HEK293T (cell line): ENCODE measurements around the gene ATP1A4.

Experiments used
- ARNT ChIP-seq: fragments of 450-650 bp; IDR thresholded peaks from 2 replicates; pipeline ENCODE4 v1.6.1; 2017; ENCODE audit warnings: mild to moderate bottlenecking
- BHLHE40 ChIP-seq: fragments of 450-650 bp; IDR thresholded peaks from 2 replicates; pipeline ENCODE4 v1.6.1; 2016; ENCODE audit warnings: mild to moderate bottlenecking, moderate library complexity, borderline replicate concordance
- FOXA1 ChIP-seq: fragments of 450-650 bp; IDR thresholded peaks from 2 replicates; pipeline ENCODE4 v1.6.1; 2016; ENCODE audit warnings: mild to moderate bottlenecking
- FOXK2 ChIP-seq: fragments of 450-650 bp; IDR thresholded peaks from 2 replicates; pipeline ENCODE4 v1.6.1; 2016; ENCODE audit warnings: mild to moderate bottlenecking
- FOXM1 ChIP-seq: fragments of 450-650 bp; IDR thresholded peaks from 2 replicates; pipeline ENCODE4 v1.6.1; 2017; ENCODE audit warnings: mild to moderate bottlenecking, borderline replicate concordance
- HDGF ChIP-seq: fragments of 450-650 bp; IDR thresholded peaks from 2 replicates; pipeline ENCODE4 v1.6.1; 2017; ENCODE audit warnings: antibody characterized with exemption, borderline replicate concordance
- L3MBTL2 ChIP-seq: fragments of 450-650 bp; conservative IDR thresholded peaks from 2 replicates; pipeline ENCODE4 v1.6.1; 2016; ENCODE audit warnings: mild to moderate bottlenecking
- LEF1 ChIP-seq: fragments of 450-650 bp; IDR thresholded peaks from 2 replicates; pipeline ENCODE4 v1.6.1; 2017; ENCODE audit warnings: mild to moderate bottlenecking, borderline replicate concordance
- SP1 ChIP-seq: fragments of 450-650 bp; IDR thresholded peaks from 2 replicates; pipeline ENCODE4 v1.6.1; 2017
- SUZ12 ChIP-seq: fragments of 450-650 bp; IDR thresholded peaks from 2 replicates; pipeline ENCODE4 v1.6.1; 2016; ENCODE audit warnings: mild to moderate bottlenecking
- TF ChIP-seq, protein P1 (sequence below): fragments of 450-650 bp; IDR thresholded peaks from 2 replicates; pipeline ENCODE4 v1.6.1; 2016

DNA sequence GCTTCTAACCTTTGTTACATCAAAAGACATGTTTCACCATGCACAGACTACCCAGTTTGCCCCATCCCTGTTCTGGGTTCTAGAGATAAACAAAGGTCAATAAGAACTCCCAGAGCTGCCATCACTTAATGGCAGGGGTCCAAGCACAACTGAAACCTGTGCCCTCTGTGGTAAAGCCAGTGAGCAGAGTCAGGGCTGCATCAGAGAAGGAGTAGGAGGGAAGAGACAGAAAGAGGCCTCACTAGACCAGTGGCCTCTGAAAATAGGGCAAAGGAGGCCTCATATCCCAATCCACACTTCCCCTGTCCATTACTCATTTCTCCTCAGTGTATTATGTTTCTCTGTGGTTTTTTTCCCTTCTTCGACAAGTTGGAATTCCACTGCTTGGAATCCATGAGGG lies 25.7 kb upstream of the ATP1A4 start:
- TF ChIP-seq SUZ12 = no peak
- no peak for TF ChIP-seq SP1
- TF ChIP-seq FOXA1 = no peak
- no peak for TF ChIP-seq BHLHE40
- no peak for TF ChIP-seq FOXK2
- TF ChIP-seq, protein P1, sequence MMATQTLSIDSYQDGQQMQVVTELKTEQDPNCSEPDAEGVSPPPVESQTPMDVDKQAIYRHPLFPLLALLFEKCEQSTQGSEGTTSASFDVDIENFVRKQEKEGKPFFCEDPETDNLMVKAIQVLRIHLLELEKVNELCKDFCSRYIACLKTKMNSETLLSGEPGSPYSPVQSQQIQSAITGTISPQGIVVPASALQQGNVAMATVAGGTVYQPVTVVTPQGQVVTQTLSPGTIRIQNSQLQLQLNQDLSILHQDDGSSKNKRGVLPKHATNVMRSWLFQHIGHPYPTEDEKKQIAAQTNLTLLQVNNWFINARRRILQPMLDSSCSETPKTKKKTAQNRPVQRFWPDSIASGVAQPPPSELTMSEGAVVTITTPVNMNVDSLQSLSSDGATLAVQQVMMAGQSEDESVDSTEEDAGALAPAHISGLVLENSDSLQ = no peak
- TF ChIP-seq HDGF = no peak
- TF ChIP-seq ARNT = no peak
- no peak for TF ChIP-seq L3MBTL2
- TF ChIP-seq FOXM1 = no peak
- TF ChIP-seq LEF1 = no peak
